Activated CD4-positive, alpha-beta T cell treated with anti-CD3 and anti-CD28 coated beads, Interleukin-10, Interleukin-2, amounts not matched to agents 100 ng/mL and 50 ng/mL, durations not matched to agents 16 hours and 8 hours (primary cell): ENCODE measurements around the gene SUCLG2.

Experiments
- DNase-seq: peaks from one replicate; pipeline ENCODE4 v3.0.0-alpha.2; 2020

Gene SUCLG2

GRCh38 chr3:67433109-67433508, 221.3 kb downstream of the SUCLG2 start:
- DNase-seq = no peak

DNA sequence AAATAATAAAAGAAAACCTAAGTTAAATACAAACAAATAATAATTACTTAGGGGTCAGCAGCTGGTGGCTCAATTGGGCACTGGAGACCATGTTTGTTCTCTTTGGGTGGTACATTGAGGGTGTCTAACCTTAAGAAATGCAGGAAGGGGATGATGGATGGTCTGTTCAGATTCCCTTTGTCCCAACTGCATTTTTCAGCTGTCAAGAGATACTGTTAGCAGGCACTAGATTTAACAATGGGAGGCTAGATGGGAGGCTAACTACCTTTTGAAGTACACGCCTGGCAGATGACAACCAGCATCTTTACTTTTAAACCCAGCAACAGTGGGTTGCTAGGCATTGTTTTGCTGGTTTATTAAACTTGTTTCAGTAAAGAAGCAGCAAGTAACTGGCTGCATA, 222.5 kb downstream of the SUCLG2 start:
- DNase-seq = no peak

- DNase-seq = no peak
Measured at GRCh38 chr3:67423722-67424121, 230.7 kb downstream of the SUCLG2 start.

GRCh38 chr3:67421912-67422311, 232.5 kb downstream of the SUCLG2 start:
- no peak for DNase-seq

DNA sequence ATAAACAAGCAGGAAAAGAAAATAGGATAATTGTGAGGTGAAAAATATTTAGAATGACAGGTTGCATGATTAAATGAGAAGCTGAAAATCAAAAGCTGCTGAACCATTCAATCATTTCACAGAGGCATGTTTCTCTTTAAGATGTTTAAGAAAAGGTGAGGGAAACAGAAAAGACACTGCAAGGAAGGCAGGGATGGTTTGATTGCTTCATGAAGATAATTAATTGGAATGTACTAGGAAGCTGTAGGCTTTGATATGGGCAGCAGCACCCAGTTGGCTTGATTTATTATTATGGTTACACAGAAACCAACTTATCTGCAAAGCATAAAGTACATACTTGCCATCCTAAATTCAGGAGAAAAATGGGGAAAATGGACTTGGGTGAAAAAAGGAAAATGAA, 234.6 kb downstream of the SUCLG2 start:
- DNase-seq = no peak

GRCh38 chr3:67419218-67419529, 235.2 kb downstream of the SUCLG2 start:
- DNase-seq = no peak

GRCh38 chr3:67418426-67419217, 235.8 kb downstream of the SUCLG2 start:
- DNase-seq = no peak

DNA sequence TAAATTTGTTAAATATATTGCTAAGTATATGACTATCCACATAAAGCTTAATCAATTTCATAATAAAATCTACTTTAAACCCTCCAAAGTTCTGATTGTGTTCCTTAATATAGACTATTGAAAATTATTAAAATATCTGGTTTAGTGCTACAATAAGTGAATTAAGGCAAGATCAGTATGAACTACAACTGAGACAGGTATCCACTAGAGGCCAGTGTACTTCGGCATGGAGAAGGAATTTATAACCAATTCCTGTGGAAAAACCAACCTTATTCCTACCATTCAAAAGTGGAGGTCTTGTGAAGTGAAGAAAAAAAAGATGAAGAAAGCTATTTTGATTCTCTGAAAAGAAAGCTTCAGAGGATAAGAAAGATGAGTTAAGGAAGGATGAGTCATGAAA, 237.7 kb downstream of the SUCLG2 start:
- DNase-seq = no peak

DNA sequence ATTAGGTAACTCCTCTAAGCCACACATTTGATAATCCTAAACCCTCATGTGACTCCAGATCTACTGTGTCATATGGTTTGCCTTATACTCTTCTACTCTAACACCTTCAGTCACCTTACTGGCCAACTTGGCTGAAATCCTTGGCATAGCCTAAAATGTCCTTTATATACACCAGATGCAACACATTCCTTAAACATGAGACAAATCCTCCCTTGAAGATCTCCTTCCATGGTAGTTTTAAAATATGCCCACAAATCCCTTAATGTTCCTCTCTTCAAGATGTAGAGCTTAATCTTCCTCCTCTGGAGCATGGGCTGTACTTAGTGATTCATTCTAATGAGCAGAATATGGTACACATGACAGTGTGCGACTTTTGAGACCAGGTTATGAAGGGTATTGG, 238.9 kb downstream of the SUCLG2 start:
- DNase-seq = no peak

- no peak for DNase-seq
Measured at GRCh38 chr3:67414740-67415139, 239.7 kb downstream of the SUCLG2 start.

- no peak for DNase-seq
Measured at GRCh38 chr3:67405193-67405592, 249.2 kb downstream of the SUCLG2 start.

GRCh38 chr3:67402873-67403272, 251.5 kb downstream of the SUCLG2 start:
- DNase-seq = no peak

DNA sequence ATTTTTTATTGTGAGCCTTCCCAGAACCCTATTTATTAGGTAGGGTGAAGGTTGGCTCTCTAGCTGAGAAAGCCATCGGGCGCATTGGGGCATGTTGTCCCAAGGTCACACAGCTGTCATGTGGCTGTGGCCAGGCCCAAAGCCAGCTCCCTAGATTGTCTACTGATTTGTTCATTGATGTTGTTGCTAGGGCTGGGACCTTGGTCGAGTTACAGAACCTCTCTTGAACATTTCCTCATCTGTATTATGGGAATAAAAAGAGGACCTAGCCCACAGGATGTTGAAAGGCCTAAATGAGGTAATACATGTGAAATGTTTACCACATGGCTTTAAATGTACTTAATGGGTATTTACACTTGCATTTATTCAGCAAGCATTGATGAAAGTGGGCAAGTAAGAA, 252.5 kb downstream of the SUCLG2 start:
- DNase-seq = no peak

- DNase-seq = no peak
Measured at GRCh38 chr3:67400476-67400875, 253.9 kb downstream of the SUCLG2 start.

DNA sequence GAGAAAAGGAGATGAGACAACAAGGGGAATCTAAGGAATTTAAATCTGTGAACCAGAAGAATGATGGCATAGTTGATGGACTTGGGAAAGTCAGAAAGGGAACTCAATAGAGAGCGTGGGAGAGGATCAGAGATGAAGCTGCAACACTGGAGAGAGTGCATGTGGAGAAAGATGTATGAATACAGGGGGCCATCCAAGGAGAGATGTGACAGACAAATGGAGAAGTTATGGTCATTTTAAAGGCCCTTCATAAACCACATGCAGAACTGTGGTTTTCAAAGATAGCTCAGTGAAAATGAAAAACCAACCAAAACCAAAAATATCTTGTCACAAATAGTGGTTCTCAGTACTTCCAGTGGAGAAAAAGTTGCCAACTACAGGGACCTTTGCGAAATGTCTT, 265.2 kb downstream of the SUCLG2 start:
- DNase-seq = no peak

DNA sequence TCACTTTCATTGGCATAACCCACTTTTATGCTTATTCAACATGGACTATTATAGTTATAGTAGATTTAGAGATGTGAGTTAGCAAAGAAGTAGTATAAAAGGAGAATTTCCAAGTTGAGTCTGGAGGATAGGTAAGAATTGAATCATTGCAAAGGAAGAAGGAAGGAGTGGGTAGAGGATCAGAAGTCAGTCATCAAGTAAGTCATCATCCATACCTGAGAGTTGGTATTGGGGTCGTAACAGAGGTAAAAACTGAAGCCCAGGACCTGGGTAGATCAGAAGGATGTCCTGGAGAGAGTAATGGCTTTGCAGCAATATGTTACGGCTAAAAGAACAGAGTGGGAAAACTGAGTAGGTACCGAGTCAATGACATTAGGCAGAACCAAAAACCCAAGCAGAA, 265.7 kb downstream of the SUCLG2 start:
- no peak for DNase-seq

DNA sequence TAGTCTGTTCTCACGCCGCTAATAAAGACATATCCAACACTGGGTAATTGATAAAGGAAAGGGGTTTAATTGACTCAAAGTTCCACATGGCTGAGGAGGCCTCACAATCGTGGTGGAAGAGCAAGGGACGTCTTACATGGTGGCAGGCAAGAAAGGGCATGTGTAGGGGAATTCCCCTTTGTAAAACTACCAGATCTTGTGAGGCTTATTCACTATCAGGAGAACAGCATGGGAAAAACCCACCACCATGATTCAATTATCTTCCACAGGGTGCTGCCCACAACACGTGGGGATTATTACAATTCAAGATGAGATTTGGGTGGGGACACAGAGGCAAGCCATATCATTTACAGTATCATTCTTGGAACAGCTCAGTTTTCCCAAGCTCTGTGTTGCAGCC, 268.0 kb downstream of the SUCLG2 start:
- no peak for DNase-seq

DNA sequence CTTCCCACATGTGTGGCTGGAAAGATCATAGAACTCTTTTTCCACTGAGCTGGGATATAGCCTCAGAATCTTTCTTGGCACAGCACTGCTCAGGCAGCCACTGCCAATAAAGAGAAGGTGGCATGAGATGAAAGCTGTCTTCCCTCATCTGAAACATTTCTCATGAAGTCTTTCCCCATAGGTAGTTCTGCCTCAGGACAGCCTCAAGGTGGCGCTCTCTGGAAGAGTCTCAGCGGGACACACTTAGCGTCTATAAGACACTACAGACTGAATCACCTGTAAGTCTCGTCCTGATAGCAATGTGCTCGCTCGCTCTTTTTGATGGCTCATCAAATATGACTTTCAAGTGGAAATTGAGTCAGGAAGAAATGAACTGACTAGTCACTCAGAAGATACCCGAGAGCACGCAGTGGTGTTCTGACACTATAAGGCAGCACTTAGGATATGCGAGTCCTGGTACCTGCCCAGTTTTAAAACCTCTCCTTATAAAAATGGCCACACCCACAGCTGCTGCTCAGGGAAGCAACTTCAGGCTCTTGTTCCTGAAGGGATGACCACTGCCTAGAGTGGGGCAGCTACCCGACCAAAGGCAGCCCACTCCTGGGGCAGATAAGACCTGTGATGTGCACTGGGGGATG, 269.5 kb downstream of the SUCLG2 start:
- DNase-seq = peak; percentile 30

DNA sequence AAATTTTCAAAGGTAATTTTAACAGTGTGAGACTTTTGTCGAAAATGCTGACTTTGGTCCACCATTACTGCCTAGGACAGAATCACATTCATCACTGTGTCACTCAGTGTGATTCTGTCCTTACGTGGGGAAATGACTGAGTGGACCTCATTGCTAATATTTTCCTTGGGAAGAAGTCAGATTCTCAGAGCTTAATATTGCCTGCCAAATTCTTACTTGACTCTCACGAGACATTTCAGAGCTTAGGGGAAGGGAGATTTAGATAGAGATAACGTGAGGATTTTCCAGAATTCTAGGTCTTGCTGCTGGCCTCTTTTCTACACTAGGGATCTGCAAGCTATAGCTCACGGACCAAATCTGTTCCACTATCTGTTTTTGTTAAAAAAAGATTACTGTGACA, 270.4 kb downstream of the SUCLG2 start:
- DNase-seq = no peak

DNA sequence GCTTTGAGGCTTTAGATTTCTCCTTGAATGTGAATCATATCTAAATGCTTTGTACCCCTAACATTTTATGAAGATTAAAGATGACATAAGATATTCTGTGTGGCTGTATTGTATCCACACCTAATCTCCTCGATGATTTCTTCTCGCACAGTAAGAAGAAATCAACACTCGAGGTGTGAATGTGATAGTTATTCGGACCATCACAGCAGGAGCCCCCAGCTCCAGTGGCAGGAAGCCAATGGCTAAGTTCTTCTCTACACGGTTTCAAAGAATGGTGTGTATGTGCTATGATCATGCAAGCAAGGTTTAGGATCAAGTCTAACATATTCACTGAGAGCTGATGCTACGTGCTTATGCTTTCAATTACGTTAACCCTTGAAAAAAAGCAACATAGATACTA, 271.0 kb downstream of the SUCLG2 start:
- no peak for DNase-seq

- no peak for DNase-seq
Measured at GRCh38 chr3:67382536-67382935, 271.9 kb downstream of the SUCLG2 start.

- peak; percentile 18 for DNase-seq
Measured at GRCh38 chr3:67381667-67382272, 272.6 kb downstream of the SUCLG2 start.

GRCh38 chr3:67380118-67380517, 274.3 kb downstream of the SUCLG2 start:
- no peak for DNase-seq

DNA sequence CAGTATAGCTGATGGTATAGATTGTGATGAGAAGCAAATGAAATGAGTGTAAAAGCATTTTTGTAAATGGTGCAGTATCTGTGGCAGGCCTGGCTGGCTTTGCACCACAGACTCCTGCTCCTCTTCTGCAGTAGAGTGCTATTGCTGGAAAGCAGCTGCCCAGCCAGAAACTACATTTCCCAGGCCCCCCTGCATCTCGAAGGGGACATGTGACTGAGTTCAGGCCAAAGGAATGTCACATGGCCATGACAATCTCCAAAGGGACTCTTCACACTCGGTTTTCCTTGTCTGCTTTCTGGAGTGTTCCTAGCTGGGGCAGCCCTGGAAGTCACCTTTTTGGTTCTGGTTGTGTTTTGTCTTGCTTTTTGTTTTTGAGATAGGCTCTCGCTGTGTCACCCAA, 277.1 kb downstream of the SUCLG2 start:
- no peak for DNase-seq

- DNase-seq = no peak
Measured at GRCh38 chr3:67376416-67376815, 278.0 kb downstream of the SUCLG2 start.
